Measurements from ENCODE around the gene CDC20B. TPM values are rescaled to one million over a fixed set of nuclear protein-coding genes. Genes with fewer than 3 reads are reported as not detected.
A peak's percentile ranks its signal among the peaks of the same experiment; 100 is the strongest.

The CDC20B gene, protein sequence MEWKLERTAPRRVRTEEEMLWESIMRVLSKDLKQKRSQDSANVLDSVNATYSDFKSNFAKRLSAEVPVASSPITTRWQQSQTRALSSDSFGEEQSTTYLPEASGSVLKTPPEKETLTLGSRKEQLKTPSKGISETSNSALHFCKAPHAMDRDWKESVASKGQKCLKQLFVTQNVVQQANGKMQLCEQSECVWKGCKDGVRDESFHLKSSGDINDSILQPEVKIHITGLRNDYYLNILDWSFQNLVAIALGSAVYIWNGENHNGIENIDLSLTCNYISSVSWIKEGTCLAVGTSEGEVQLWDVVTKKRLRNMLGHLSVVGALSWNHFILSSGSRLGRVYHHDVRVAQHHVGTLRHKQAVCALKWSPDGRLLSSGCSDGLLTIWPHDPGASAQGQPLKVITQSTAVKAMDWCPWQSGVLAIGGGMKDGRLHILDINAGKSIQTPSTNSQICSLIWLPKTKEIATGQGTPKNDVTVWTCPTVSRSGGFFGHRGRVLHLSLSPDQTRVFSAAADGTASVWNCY
- total RNA-seq (not detected), polyA plus RNA-seq (ENCODE audit: insufficient read depth, low read depth, low replicate concordance) (0.88 TPM)
- long read RNA-seq, donor 1, partial matches to known transcripts: 11 of 35 reads
- long read RNA-seq, donor 1, other reads (novel, unspliced or antisense): 24 of 35 reads
- long read RNA-seq, donor 2: 0 reads
- long read RNA-seq, donor 3: 0 reads
- long read RNA-seq, donor 4: 0 reads
- long read RNA-seq, donor 5: 0 reads
- long read RNA-seq, donor 6: 0 reads
- long read RNA-seq, donor 7: 0 reads
- long read RNA-seq, donor 8: 0 reads
- long read RNA-seq, donor 9: 0 reads
- long read RNA-seq, donor 10: 0 reads

DNA sequence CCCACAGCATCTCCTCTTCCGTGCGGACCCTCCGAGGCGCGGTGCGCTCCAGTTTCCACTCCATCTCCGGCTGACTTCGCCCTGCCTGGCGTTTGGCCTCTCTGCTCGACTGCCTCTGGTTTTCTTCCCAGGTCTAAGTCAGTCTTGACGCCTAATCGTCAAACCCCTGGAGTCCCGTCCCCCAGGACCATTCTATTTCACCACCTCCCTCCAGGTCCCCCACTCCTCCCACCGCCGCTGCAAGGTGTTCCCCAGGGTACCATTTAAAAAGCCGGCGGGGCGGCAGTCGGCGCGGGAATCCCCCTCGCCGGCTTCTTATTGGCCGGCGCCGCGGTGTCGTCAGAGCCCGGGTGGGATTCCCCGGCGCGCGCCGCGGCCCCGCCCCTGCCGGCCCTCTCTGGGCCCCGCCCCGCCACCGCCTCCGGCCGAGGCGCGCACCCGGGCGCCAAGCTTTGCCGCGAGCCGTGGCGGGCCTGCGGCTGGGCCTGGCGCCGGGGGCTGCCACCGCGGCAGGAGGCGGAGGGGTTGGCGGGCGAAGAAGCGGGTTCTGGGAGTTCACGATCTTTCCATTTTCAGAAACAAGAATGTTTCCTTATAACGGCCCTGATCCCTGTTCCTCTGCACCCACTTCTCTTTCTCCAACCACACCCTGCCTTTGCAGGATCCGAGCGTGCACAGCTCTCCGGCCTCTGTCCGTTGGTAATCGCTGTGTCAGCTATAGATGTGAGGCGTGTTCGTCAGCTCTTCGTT, at the start of gene CDC20B:
Gene CDC20B (minus strand): TSS at position 241 of the 750 bp plus-strand sequence. CDS start 177 bp downstream, at position 64.
- H3K4me3 ChIP-seq (ENCODE audit: low read length in 3 of 3): peak within 1 kb of the TSS; percentile 59 to 64 (median 64)
- no peaks in the 10 kb centered on the region for H3K9me3 ChIP-seq (ENCODE audit: control insufficient read depth in 2 of 3, insufficient read depth in 1 of 3, low read length in 3 of 3)
- H3K36me3 ChIP-seq (ENCODE audit: control insufficient read depth in 2 of 3, insufficient read depth in 3 of 3, low read length in 3 of 3): no peaks in the 10 kb centered on the region
- FAIRE-seq (no peak), DNase-seq (peak; percentile 74 to 92 (median 85))
- peak within 1 kb of the TSS in 1 of 3 donors; percentile 38 for H3K9ac ChIP-seq (ENCODE audit: low read length in 3 of 3)
- no peak within 1 kb of the TSS for H3K27ac ChIP-seq (ENCODE audit: low read depth in 2 of 2, low read length in 2 of 2)
- TF ChIP-seq, protein P1, sequence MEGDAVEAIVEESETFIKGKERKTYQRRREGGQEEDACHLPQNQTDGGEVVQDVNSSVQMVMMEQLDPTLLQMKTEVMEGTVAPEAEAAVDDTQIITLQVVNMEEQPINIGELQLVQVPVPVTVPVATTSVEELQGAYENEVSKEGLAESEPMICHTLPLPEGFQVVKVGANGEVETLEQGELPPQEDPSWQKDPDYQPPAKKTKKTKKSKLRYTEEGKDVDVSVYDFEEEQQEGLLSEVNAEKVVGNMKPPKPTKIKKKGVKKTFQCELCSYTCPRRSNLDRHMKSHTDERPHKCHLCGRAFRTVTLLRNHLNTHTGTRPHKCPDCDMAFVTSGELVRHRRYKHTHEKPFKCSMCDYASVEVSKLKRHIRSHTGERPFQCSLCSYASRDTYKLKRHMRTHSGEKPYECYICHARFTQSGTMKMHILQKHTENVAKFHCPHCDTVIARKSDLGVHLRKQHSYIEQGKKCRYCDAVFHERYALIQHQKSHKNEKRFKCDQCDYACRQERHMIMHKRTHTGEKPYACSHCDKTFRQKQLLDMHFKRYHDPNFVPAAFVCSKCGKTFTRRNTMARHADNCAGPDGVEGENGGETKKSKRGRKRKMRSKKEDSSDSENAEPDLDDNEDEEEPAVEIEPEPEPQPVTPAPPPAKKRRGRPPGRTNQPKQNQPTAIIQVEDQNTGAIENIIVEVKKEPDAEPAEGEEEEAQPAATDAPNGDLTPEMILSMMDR (IDR thresholded peaks at IDR 0.05; ENCODE audit: borderline replicate concordance, extremely low read depth, insufficient read depth): no peak
- H3K27me3 ChIP-seq (ENCODE audit: control insufficient read depth, insufficient read depth, low read length): peaks cover 37% of the 10 kb centered on the region
- intact Hi-C loops (cut with DNase I): no loop called here
- H3K4me1 ChIP-seq (ENCODE audit: control insufficient read depth in 2 of 3, insufficient read depth in 2 of 3, low read depth in 1 of 3, low read length in 3 of 3): peaks cover 0 to 12% (median 3%) of the 10 kb centered on the region in 3 donors

DNA sequence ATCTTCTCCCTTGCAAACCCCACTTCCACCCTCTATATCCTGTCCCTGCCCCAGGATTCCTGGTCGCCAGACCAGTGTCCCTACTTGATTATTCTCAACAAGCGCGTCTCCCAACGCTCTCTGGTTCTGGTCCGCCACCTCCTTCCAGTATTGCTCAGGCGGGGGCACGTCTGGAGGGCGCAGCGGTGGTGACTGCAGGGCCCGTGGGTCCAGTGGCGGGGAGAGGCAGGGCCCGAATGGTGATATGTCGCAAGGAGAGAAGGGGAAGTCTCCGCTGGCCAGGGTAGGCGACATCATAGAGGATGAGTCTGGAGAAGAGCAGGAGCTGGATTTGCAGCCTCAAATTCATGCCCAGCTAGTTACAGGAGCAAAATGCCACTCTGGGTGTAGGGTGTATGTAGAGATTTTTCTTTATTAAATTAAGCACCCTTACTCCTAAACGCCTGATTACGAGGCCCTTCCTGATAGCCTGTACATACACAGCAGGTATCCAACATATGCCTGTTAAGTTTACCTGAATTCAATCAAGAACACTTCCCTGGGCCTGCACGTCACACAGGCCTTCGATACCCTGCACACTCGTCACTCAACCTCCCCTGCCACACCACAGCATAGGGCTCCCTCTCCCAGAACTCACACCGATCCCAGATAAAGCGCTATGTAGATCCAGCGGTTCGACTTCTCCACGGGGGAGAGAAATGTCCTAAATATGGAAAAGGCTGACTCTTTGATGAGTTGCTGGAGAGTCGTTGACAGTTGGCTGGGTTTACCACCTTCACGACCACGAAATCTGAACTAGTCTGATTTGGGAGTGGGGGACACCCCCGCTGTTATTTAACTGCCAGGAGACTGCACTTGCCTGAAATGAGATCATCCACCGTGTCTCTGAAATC, 49.4 kb upstream of the CDC20B start:
- peaks cover 65% of the 10 kb centered on the region for H3K27me3 ChIP-seq (ENCODE audit: control insufficient read depth, insufficient read depth, low read length)
- peak in 1 of 5 donors; percentile 61 for DNase-seq
- no peak overlapping the region for H3K9ac ChIP-seq (ENCODE audit: low read length in 3 of 3)
- peaks cover 0 to 8% (median 0%) of the 10 kb centered on the region in 3 donors for H3K4me1 ChIP-seq (ENCODE audit: control insufficient read depth in 2 of 3, insufficient read depth in 2 of 3, low read depth in 1 of 3, low read length in 3 of 3)
- TF ChIP-seq, protein P1 (IDR thresholded peaks at IDR 0.05; ENCODE audit: borderline replicate concordance, extremely low read depth, insufficient read depth): no peak
- no peak for FAIRE-seq
- H3K9me3 ChIP-seq (ENCODE audit: control insufficient read depth in 2 of 3, insufficient read depth in 1 of 3, low read length in 3 of 3): no peaks in the 10 kb centered on the region
- intact Hi-C loops (cut with DNase I): no loop called here
- no peak overlapping the region for H3K27ac ChIP-seq (ENCODE audit: low read depth in 2 of 2, low read length in 2 of 2)
- H3K4me3 ChIP-seq (ENCODE audit: low read length in 3 of 3): no peak overlapping the region
- H3K36me3 ChIP-seq (ENCODE audit: control insufficient read depth in 2 of 3, insufficient read depth in 3 of 3, low read length in 3 of 3): no peaks in the 10 kb centered on the region
